GM12872 (cell line): ENCODE data around the gene XPR1.

Source experiments
- TF ChIP-seq, protein P1 (sequence below): IDR thresholded peaks from 3 replicates; pipeline ENCODE4 v1.5.1; 2011; ENCODE audit warnings: low read depth, mild to moderate bottlenecking, low read length, moderate library complexity; ENCODE audit not compliant: insufficient read depth

Gene XPR1

DNA sequence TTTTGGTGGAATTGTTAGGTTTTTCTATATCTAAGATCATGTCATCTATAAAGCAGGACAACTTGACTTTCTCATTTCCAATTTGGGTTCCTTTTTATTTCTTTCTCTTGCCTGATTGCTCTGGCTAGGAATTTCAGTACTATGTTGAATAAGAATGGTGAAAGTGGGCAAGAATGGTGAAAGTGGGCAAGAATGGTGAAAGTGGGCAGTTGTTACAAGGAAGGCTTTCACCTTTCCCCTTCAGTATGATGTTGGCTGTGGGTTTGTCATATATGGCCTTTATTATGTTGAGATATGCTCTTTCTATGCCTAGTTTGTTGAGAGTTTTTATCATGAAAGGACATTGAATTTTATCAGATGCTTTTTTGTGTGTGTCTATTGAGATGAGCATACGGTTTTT is 64.5 kb downstream of the XPR1 start:
- TF ChIP-seq, protein P1, sequence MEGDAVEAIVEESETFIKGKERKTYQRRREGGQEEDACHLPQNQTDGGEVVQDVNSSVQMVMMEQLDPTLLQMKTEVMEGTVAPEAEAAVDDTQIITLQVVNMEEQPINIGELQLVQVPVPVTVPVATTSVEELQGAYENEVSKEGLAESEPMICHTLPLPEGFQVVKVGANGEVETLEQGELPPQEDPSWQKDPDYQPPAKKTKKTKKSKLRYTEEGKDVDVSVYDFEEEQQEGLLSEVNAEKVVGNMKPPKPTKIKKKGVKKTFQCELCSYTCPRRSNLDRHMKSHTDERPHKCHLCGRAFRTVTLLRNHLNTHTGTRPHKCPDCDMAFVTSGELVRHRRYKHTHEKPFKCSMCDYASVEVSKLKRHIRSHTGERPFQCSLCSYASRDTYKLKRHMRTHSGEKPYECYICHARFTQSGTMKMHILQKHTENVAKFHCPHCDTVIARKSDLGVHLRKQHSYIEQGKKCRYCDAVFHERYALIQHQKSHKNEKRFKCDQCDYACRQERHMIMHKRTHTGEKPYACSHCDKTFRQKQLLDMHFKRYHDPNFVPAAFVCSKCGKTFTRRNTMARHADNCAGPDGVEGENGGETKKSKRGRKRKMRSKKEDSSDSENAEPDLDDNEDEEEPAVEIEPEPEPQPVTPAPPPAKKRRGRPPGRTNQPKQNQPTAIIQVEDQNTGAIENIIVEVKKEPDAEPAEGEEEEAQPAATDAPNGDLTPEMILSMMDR = no peak

DNA sequence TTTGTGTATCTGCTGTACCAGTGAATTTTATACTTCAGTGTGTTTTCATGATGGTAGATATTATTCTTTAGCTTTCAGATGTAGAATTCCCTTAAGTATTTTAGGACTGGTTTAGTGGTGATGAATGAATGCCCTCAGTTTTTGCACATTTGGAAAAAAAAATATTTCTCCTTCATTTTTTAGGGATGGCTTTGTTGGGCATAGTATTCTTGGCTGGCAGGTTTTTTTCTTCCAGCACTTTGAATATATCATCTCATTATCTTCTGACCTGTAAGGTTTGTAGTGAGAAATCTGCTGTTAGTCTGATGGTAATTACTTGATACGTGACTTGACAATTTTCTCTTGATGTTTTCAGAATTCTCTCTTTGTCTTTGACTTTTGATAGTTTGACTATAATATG is 66.8 kb downstream of the XPR1 start:
- TF ChIP-seq, protein P1 = no peak

DNA sequence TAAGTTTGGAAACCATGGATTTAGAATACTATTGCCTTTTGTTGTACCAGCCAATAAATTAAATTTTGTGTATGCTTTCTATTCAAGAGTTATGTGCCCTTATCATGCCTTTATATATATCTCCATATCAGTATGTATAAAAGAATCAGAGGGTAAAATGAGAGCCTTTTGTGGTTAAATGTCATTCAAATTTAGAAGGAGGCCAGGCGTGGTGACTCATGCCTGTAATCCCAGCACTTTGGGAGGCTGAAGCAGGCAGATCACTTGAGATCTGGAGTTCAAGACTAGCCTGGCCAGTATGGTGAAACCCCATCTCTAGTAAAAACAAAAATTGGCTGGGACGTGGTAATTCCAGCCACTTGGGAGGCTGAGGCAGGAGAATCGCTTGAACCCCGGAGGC is 88.9 kb downstream of the XPR1 start:
- TF ChIP-seq, protein P1 = no peak

DNA sequence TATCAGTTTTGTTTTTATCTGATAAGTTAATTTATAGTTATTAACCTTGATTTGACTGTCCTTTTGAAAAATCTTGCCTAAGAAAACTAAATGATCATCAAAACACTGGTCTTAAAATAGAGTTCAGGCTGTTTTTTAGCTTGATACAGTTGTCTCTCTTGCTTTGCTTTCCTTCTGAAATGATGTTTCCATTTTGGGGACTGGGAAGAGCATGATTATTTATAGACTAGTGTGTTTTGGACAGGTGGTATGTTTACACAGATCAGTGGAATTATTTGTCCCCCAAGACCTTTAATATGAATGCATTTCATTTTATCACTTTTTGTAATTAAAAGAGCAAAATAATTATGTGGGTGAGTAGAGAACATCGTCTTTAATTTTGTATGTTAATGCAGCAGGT is 90.8 kb downstream of the XPR1 start:
- TF ChIP-seq, protein P1 = no peak

DNA sequence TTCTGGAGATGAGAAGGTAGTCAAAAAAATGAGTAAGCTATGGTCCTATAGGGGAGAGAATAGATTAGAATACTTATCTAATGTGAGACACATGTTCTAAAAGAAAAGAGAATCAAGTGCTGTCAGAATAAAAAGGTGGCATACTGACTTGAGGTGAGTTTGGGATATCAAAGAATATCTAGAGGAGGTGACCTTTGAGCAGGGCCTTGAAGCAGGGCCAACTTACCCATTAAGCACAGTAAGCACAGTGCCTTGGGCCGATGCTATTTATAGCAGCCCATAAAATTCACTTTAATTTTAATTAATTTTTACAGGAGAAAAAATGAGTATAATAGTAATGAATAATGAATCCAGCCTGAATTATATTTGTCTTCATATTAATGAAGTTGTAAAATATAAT is 92.2 kb downstream of the XPR1 start:
- TF ChIP-seq, protein P1 = no peak

DNA sequence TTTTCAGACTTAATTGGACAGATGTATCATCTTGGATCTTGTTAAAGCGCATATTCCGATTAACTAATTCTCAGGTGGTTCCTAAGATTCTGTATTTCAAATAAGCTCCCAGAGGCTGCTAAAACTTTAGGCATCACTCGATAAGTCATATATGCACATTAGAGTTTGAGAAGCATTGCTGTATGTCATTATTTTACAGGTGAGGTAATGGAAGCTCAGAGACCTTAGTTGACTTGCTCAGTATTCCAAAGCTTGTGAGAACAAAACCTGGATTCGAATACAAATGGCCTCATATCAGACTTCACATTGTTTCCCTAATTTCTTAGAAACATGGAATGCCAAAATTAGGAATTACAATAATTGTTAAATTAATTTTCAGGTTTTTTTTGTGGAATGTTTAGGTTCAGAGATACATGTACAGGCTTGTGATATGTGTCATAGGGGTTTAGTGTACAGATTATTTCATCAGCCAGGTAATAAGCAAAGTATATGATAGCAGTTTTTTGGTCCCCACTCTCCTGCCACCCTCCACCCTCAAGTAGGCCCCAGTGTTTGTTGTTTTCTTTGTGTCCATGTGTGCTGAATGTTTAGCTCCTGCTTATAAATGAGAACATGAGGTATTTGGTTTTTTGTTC is 96.8 kb downstream of the XPR1 start:
- TF ChIP-seq, protein P1 = no peak

DNA sequence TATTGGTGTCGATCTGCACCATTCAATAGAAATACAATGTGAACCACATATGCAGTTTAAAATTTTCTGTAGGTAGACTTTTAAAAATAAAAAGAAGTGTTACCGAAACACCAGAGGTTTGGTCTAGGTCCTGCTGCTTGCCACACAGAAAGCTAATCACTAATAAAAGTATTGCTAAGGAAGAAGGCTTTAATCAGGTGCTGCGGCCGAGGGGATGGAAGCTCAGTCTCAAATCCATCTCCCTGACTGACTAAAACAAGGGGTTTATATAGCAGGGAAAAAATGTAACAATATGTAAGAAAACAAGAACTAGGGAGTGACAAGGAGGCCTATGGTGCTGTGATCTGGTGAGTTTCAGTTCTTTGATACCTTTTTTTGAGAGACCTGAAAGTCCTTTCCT is 99.3 kb downstream of the XPR1 start:
- TF ChIP-seq, protein P1 = no peak
